ENCODE data around the gene EPB41L3.

Gene EPB41L3

GRCh38 chr18:5476961-5477800 is 66.6 kb downstream of the EPB41L3 start:
- TF ChIP-seq ZNF565 (CRISPR knock-in tag; conservative IDR thresholded peaks at IDR 0.05; ENCODE audit: low read depth) (no peak), GLIS3 (CRISPR knock-in tag; IDR thresholded peaks at IDR 0.05) (no peak), CSDC2 (CRISPR knock-in tag; IDR thresholded peaks at IDR 0.05) (no peak)

DNA sequence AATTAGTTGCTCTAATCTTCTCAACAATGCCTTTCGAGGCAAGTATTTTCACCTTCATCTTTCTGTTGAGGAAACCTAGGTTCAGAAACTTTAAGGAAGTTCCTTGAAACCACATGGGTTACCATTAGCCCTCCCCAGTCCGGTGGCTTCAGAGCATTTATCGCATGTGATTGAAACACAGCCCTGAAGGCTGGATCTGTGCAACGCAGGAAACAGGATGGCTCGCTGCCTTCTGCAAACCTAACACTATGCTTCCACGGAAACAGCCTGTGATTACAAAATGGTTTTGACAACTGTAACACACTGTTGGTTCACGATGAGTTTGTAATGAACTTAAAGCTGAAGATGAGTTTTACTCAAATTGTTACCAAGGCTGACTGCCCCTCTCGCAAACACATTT is 68.5 kb downstream of the EPB41L3 start:
- no peak for ATAC-seq
- no peak for TF ChIP-seq SNAI2 (CRISPR knock-in tag; IDR thresholded peaks at IDR 0.05)

More at GRCh38 chr18:5476961-5477800, 66.6 kb downstream of the EPB41L3 start:
- no peak for ATAC-seq

- no peak for ATAC-seq
Observed at GRCh38 chr18:5469340-5469739, 74.5 kb downstream of the EPB41L3 start.

More at GRCh38 chr18:5469340-5469739, 74.5 kb downstream of the EPB41L3 start:
- no peak for TF ChIP-seq BACH2 (CRISPR knock-in tag; IDR thresholded peaks at IDR 0.05; ENCODE audit: borderline replicate concordance)
- no peak for TF ChIP-seq ZC3H10 (CRISPR knock-in tag; IDR thresholded peaks at IDR 0.05)
- TF ChIP-seq PPARA (CRISPR knock-in tag; IDR thresholded peaks at IDR 0.05; ENCODE audit: borderline replicate concordance), result no peak
- TF ChIP-seq ESRRG (CRISPR knock-in tag; IDR thresholded peaks at IDR 0.05), result no peak
- no peak for TF ChIP-seq TCF4 (CRISPR knock-in tag; IDR thresholded peaks at IDR 0.05; ENCODE audit: borderline replicate concordance)
- TF ChIP-seq GLIS3 (CRISPR knock-in tag; IDR thresholded peaks at IDR 0.05), result no peak
- no peak for TF ChIP-seq ZFP3 (CRISPR knock-in tag; IDR thresholded peaks at IDR 0.05)
- TF ChIP-seq TOX (CRISPR knock-in tag; IDR thresholded peaks at IDR 0.05; ENCODE audit: borderline replicate concordance), result no peak
- TF ChIP-seq ARNTL (CRISPR knock-in tag; IDR thresholded peaks at IDR 0.05; ENCODE audit: borderline replicate concordance, low read depth), result no peak
- TF ChIP-seq, protein P1, sequence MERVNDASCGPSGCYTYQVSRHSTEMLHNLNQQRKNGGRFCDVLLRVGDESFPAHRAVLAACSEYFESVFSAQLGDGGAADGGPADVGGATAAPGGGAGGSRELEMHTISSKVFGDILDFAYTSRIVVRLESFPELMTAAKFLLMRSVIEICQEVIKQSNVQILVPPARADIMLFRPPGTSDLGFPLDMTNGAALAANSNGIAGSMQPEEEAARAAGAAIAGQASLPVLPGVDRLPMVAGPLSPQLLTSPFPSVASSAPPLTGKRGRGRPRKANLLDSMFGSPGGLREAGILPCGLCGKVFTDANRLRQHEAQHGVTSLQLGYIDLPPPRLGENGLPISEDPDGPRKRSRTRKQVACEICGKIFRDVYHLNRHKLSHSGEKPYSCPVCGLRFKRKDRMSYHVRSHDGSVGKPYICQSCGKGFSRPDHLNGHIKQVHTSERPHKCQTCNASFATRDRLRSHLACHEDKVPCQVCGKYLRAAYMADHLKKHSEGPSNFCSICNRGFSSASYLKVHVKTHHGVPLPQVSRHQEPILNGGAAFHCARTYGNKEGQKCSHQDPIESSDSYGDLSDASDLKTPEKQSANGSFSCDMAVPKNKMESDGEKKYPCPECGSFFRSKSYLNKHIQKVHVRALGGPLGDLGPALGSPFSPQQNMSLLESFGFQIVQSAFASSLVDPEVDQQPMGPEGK (CRISPR knock-in tag; IDR thresholded peaks at IDR 0.05; ENCODE audit: borderline replicate concordance), result no peak
- no peak for TF ChIP-seq RARB (CRISPR knock-in tag; IDR thresholded peaks at IDR 0.05)
- no peak for TF ChIP-seq ZFP30 (CRISPR knock-in tag; IDR thresholded peaks at IDR 0.05)
- TF ChIP-seq CSDC2 (CRISPR knock-in tag; IDR thresholded peaks at IDR 0.05), result no peak
- TF ChIP-seq, protein P2, sequence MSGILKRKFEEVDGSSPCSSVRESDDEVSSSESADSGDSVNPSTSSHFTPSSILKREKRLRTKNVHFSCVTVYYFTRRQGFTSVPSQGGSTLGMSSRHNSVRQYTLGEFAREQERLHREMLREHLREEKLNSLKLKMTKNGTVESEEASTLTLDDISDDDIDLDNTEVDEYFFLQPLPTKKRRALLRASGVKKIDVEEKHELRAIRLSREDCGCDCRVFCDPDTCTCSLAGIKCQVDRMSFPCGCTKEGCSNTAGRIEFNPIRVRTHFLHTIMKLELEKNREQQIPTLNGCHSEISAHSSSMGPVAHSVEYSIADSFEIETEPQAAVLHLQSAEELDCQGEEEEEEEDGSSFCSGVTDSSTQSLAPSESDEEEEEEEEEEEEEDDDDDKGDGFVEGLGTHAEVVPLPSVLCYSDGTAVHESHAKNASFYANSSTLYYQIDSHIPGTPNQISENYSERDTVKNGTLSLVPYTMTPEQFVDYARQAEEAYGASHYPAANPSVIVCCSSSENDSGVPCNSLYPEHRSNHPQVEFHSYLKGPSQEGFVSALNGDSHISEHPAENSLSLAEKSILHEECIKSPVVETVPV (CRISPR knock-in tag; IDR thresholded peaks at IDR 0.05), result no peak
- TF ChIP-seq ISL1 (CRISPR knock-in tag; IDR thresholded peaks at IDR 0.05), result no peak
- no peak for TF ChIP-seq POU6F1 (CRISPR knock-in tag; IDR thresholded peaks at IDR 0.05; ENCODE audit: borderline replicate concordance, low read depth)
- TF ChIP-seq OSR1 (CRISPR knock-in tag; IDR thresholded peaks at IDR 0.05), result no peak
- no peak for TF ChIP-seq ZNF565 (CRISPR knock-in tag; conservative IDR thresholded peaks at IDR 0.05; ENCODE audit: low read depth)
- TF ChIP-seq TSHZ2 (CRISPR knock-in tag; IDR thresholded peaks at IDR 0.05), result no peak
